Measurements from ENCODE around the gene TANK. TPM values are rescaled to one million over a fixed set of nuclear protein-coding genes. Genes with fewer than 3 reads are reported as not detected.
A peak's percentile ranks its signal among the peaks of the same experiment; 100 is the strongest.

Gene TANK
- total RNA-seq, 4 donors from 2014 or later = 63.8 to 97.7 (median 88.8) TPM

DNA sequence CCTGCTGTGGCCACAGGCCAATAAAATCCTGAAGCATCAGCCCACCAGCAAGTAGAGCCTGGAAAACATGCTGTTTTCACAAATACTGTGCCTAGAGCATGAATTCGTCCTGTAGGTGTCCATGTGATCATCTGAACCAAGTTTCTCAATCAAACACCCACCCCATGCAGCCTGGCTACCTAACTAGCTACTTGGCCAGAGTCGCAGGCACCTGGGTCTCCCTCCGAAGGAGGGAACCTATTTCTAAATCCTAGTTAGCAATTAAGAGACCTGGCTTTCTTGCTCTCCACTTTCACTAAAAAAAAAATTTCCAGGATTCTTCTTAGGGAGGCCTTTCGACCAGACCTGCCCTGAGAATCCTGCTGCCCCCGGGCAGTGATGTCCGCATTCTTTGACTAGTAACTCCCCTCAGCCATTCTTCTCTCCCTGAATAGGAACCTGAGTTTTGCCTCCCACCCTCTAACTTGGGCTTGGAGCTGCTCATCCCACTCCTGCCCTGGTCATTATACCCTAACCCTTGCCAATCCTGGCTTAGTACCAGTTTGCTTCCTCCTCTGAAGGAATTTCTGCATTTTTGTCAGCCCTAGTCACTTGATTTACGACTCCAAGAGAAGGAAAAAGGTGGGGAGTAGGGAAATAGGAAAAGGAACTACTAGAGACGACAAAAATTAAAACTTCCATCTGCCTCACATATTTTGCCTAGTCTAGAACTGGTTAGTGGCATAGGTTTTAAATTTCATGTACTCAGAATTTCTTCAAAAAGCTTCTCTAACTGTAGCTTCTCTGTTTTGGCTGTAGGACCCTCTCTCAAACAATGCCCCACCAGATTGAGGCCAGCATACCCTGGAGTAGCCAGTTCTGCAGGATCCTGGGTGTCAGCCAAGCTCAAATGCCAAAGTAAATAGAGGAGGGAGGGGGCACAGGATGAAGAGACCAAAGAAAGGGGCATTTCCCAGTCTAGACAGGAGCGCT, 25.4 kb upstream of the TANK start:
- H3K4me1 ChIP-seq = no peaks in the 10 kb centered on the region
- DNase-seq = no peak
- no peaks in the 10 kb centered on the region for H3K27me3 ChIP-seq
- H3K4me3 ChIP-seq = no peak overlapping the region
- no peaks in the 10 kb centered on the region for H3K9me3 ChIP-seq
- TF ChIP-seq, protein P1, sequence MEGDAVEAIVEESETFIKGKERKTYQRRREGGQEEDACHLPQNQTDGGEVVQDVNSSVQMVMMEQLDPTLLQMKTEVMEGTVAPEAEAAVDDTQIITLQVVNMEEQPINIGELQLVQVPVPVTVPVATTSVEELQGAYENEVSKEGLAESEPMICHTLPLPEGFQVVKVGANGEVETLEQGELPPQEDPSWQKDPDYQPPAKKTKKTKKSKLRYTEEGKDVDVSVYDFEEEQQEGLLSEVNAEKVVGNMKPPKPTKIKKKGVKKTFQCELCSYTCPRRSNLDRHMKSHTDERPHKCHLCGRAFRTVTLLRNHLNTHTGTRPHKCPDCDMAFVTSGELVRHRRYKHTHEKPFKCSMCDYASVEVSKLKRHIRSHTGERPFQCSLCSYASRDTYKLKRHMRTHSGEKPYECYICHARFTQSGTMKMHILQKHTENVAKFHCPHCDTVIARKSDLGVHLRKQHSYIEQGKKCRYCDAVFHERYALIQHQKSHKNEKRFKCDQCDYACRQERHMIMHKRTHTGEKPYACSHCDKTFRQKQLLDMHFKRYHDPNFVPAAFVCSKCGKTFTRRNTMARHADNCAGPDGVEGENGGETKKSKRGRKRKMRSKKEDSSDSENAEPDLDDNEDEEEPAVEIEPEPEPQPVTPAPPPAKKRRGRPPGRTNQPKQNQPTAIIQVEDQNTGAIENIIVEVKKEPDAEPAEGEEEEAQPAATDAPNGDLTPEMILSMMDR (IDR thresholded peaks at IDR 0.05) = no peak
- no peak for TF ChIP-seq POLR2A (IDR thresholded peaks at IDR 0.05)
- H3K27ac ChIP-seq = peak overlapping the region in 1 of 4 donors; percentile 78
- H3K36me3 ChIP-seq = no peaks in the 10 kb centered on the region

DNA sequence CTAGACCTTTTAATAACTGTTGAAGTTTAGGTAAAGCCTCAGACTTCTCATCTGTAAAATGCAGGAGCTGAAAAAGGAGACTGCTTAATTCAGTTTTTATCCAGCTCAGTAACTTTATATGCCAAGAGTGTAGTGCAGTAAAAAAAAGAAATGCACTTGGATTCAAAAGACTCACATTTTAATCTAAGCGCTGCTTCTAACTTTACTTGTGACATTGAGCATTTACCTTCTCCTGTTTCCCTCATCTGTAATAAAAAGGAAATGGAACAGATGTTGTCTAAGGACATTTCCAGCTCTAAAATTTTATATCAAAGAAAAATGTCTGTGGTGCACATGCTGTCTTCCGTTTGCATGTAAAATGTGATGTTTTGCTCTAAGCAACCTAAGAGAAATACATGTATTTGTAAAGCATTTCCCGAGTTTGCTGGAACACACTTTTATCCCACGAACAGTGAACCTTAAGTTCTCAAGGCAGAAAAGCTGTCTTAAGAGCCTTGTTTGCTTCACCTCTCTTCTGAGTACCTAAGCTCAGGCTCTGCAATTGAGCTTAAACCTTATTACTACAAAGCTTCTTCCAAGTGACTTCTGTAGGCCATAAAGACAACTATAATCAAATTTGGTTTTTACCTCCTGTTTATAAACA, 24.2 kb upstream of the TANK start:
- TF ChIP-seq, protein P1 (IDR thresholded peaks at IDR 0.05) = no peak
- no peak for TF ChIP-seq POLR2A (IDR thresholded peaks at IDR 0.05)
- peak overlapping the region; percentile 70 to 81 (median 76) for H3K27ac ChIP-seq
- H3K9me3 ChIP-seq = no peaks in the 10 kb centered on the region
- no peaks in the 10 kb centered on the region for H3K4me1 ChIP-seq
- DNase-seq = no peak
- no peaks in the 10 kb centered on the region for H3K36me3 ChIP-seq
- no peaks in the 10 kb centered on the region for H3K27me3 ChIP-seq
- peak overlapping the region in 3 of 4 donors; percentile 37 to 44 (median 38) for H3K4me3 ChIP-seq

DNA sequence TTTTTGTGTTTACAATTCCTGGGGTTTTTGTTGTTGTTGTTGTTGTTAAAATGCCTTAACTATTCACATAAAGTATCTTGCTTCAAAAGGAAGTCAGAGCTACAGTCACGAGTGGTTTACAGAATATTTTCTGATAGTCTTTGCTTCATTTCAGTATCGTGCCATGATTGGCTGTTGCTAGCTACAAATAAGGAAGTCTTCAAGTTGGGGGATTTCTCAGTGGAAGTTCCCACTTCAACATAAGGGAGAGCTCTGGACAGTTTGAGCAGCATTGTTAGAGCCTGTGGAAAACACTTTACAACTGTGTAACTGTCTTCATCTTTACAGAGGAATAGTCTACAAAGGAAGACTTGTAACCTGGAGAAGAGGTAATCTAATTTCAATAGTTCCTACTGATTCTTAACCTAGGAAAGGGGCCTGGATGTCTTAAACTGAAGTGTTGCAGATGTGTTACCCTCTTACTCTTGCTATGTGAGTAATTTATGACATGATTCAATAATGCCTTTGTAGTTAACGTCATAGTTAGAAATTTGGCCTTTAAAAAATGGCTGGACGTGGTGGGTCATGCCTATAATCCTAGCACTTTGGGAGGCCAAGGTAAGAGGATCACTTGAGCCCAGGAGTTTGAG, 23.4 kb upstream of the TANK start:
- peak overlapping the region; percentile 26 to 44 (median 38) for H3K4me3 ChIP-seq
- TF ChIP-seq, protein P1 (IDR thresholded peaks at IDR 0.05) = no peak
- peak; percentile 22 to 46 for TF ChIP-seq POLR2A (IDR thresholded peaks at IDR 0.05)
- peak overlapping the region; percentile 70 to 81 (median 76) for H3K27ac ChIP-seq
- H3K27me3 ChIP-seq = no peaks in the 10 kb centered on the region
- H3K9me3 ChIP-seq = no peaks in the 10 kb centered on the region
- DNase-seq = peak in 1 of 3 donors; percentile 45
- H3K4me1 ChIP-seq = no peaks in the 10 kb centered on the region
- no peaks in the 10 kb centered on the region for H3K36me3 ChIP-seq

DNA sequence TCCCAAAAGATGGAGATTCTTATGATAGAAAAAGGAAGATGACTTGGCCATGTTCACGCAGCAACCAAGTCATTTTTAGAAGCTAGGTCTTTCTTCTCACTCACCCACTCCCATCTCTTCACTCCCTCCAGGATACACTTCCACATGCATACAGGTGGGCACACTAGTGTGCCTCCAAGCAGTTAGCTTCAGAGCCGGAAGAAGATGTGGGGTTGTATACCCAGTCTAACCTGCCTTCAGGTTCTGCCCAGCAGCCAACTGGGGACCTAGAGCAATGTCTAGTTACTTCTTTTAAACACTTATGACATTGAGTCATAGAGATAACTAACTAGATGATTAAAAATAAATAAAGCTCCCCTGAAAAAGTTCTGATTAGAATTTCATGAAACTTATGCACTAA, 21.8 kb upstream of the TANK start:
- H3K4me1 ChIP-seq = no peaks in the 10 kb centered on the region
- H3K9me3 ChIP-seq = no peaks in the 10 kb centered on the region
- H3K27me3 ChIP-seq = no peaks in the 10 kb centered on the region
- H3K4me3 ChIP-seq = peak overlapping the region; percentile 3 to 44 (median 38)
- peak in 1 of 3 donors; percentile 52 for DNase-seq
- TF ChIP-seq, protein P1 (IDR thresholded peaks at IDR 0.05) = no peak
- TF ChIP-seq POLR2A (IDR thresholded peaks at IDR 0.05) = no peak
- H3K36me3 ChIP-seq = no peaks in the 10 kb centered on the region
- peak overlapping the region; percentile 28 to 78 (median 60) for H3K27ac ChIP-seq

Data from Peyer's patch (tissue), 4 donors.